Muscle layer of duodenum (tissue), 2 donors: ENCODE results near the gene LMX1B.
"Not testable (repeated sequence)": the region's sequence is repeated elsewhere in the genome, so short reads cannot be mapped to it uniquely, and the experiment has no call there.

Source experiments
- H3K27ac ChIP-seq: one replicate; pipeline ENCODE4 v1.7.0; 2013; ENCODE audit warnings: mild to moderate bottlenecking, low read length
- H3K27me3 ChIP-seq: one replicate; pipeline ENCODE4 v1.7.0; 2013; ENCODE audit warnings: low read depth, mild to moderate bottlenecking, control low read depth, low read length
- H3K36me3 ChIP-seq, 2 donors: one replicate each; pipeline ENCODE4 v1.7.0; 2013; ENCODE audit warnings: low read length in 2 of 2, control low read depth in 1 of 2, mild to moderate bottlenecking in 1 of 2; ENCODE audit not compliant: insufficient read depth in 2 of 2, control insufficient read depth in 1 of 2
- H3K4me1 ChIP-seq, 2 donors: one replicate each; pipeline ENCODE4 v1.7.0; 2013; ENCODE audit warnings: low read length in 2 of 2, mild to moderate bottlenecking in 2 of 2, control low read depth in 1 of 2, moderate library complexity in 1 of 2; ENCODE audit not compliant: insufficient read depth in 2 of 2, control insufficient read depth in 1 of 2
- H3K4me3 ChIP-seq, 2 donors: one replicate each; pipeline ENCODE4 v1.7.0; 2013; ENCODE audit warnings: low read length in 2 of 2, low read depth in 1 of 2, mild to moderate bottlenecking in 1 of 2
- H3K9me3 ChIP-seq, 2 donors: one replicate each; pipeline ENCODE4 v1.7.0; 2013; ENCODE audit warnings: low read length in 2 of 2, control low read depth in 1 of 2, mild to moderate bottlenecking in 1 of 2; ENCODE audit not compliant: control insufficient read depth in 1 of 2
- donor health status: healthy.

The LMX1B gene

GRCh38 chr9:126650404-126651341 is 36.9 kb downstream of the LMX1B start:
- Histone ChIP-seq H3K4me3 (no peak overlapping the region), H3K9me3 (no peaks in the 10 kb centered on the region), H3K36me3 (no peaks in the 10 kb centered on the region), H3K4me1 (peaks cover 0 to 5% of the 10 kb centered on the region in 2 donors), H3K27ac (no peak overlapping the region), H3K27me3 (peaks cover 31% of the 10 kb centered on the region)

- Histone ChIP-seq H3K27ac (no peak overlapping the region), H3K27me3 (peaks cover 34% of the 10 kb centered on the region), H3K36me3 (no peaks in the 10 kb centered on the region), H3K9me3 (no peaks in the 10 kb centered on the region), H3K4me1 (peaks cover 0 to 5% of the 10 kb centered on the region in 2 donors), H3K4me3 (no peak overlapping the region)
Measured at GRCh38 chr9:126652140-126652582, 38.4 kb downstream of the LMX1B start.

GRCh38 chr9:126654124-126654523 is 40.4 kb downstream of the LMX1B start:
- peaks cover 30% of the 10 kb centered on the region for H3K27me3 ChIP-seq
- H3K36me3 ChIP-seq = no peaks in the 10 kb centered on the region
- no peaks in the 10 kb centered on the region for H3K4me1 ChIP-seq
- H3K9me3 ChIP-seq = no peaks in the 10 kb centered on the region
- no peak overlapping the region for H3K4me3 ChIP-seq
- H3K27ac ChIP-seq = no peak overlapping the region

DNA sequence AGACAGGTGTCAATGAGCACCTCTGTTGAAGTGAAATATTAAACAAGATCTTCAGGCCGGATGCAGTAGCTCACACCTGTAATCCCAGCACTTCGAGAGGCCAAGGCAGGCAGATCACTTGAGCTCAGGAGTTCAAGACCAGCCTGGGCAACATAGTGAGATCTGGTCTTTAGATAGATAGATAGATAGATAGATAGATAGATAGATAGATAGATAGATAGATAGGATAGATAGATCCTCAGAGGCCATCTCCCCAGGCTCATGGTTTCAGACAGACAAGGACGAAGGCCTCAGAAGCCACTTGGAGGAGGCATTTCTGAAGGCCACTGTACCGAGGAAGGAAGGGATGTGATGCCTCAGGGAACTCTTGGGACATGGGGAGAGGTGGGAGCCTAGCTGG is 42.5 kb downstream of the LMX1B start:
- H3K9me3 ChIP-seq, H3K4me1 ChIP-seq, H3K36me3 ChIP-seq, H3K27ac ChIP-seq, H3K4me3 ChIP-seq: not testable (repeated sequence)
- peaks cover 17% of the 10 kb centered on the region for H3K27me3 ChIP-seq

DNA sequence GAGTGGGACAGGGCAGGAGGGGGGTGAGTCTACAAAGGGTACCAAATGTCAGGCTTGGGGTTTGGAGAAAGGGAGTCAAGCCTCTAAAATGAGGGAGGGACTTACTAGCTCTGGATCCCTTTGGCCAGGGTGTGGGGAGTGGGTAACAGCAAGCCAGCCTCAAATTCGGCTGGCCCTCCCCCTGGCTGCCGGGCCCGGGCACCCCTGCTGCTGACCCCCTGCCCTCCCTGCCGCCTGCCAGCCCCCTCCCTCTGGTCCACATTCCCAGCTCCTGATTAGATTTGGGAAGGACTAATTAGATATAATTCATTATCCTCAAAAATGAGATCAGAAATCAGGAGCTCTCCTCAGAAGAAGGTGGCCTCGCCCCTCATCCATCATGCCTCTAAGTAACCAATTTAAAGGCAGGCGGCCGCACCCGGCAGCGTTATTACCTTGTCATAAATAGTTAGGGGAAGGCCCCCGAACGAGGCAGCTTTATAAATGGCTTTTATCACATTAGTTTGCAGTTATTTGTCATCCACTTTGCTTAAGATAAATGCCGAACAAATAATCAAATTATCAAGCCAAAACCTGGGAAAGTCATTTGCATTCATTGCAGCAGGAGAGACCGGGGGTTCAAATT is 44.6 kb downstream of the LMX1B start:
- no peaks in the 10 kb centered on the region for H3K4me1 ChIP-seq
- no peak overlapping the region for H3K4me3 ChIP-seq
- peaks cover 8% of the 10 kb centered on the region for H3K27me3 ChIP-seq
- no peaks in the 10 kb centered on the region for H3K36me3 ChIP-seq
- no peak overlapping the region for H3K27ac ChIP-seq
- no peaks in the 10 kb centered on the region for H3K9me3 ChIP-seq

GRCh38 chr9:126658956-126659555 is 45.3 kb downstream of the LMX1B start:
- Histone ChIP-seq H3K27me3 (peaks cover 8% of the 10 kb centered on the region), H3K36me3 (no peaks in the 10 kb centered on the region), H3K4me3 (no peak overlapping the region), H3K27ac (no peak overlapping the region), H3K4me1 (peaks cover 0 to 5% of the 10 kb centered on the region in 2 donors), H3K9me3 (no peaks in the 10 kb centered on the region)

DNA sequence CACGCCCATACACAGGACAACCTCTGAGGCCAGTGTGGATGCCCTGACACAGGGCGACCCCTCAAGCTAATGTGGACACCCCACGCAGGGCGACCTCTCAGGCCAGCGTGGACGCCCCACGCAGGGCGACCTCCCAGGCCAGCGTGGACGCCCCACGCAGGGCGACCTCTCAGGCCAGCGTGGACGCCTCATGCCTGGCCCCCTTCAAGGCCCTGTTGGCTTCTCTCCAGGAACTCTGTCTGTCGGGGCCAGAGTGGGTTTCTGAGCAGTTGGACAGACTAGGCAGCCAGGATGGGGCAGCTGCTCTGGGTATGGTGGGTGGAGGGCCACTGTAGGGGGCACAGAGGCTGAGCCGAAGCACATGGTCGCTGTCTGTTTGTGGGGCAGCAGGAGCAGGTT is 47.4 kb downstream of the LMX1B start:
- no peak overlapping the region for H3K4me3 ChIP-seq
- peaks cover 7% of the 10 kb centered on the region for H3K27me3 ChIP-seq
- H3K9me3 ChIP-seq = no peaks in the 10 kb centered on the region

GRCh38 chr9:126661521-126662251 is 48.0 kb downstream of the LMX1B start:
- peaks cover 0 to 13% of the 10 kb centered on the region in 2 donors for H3K4me1 ChIP-seq
- peaks cover 4% of the 10 kb centered on the region for H3K27me3 ChIP-seq
- no peak overlapping the region for H3K4me3 ChIP-seq
- H3K36me3 ChIP-seq = no peaks in the 10 kb centered on the region
- H3K27ac ChIP-seq = no peak overlapping the region
- H3K9me3 ChIP-seq = no peaks in the 10 kb centered on the region

More for the DNA sequence above, 47.4 kb downstream of the LMX1B start:
- no peaks in the 10 kb centered on the region for H3K36me3 ChIP-seq
- peaks cover 0 to 13% of the 10 kb centered on the region in 2 donors for H3K4me1 ChIP-seq
- no peak overlapping the region for H3K27ac ChIP-seq

DNA sequence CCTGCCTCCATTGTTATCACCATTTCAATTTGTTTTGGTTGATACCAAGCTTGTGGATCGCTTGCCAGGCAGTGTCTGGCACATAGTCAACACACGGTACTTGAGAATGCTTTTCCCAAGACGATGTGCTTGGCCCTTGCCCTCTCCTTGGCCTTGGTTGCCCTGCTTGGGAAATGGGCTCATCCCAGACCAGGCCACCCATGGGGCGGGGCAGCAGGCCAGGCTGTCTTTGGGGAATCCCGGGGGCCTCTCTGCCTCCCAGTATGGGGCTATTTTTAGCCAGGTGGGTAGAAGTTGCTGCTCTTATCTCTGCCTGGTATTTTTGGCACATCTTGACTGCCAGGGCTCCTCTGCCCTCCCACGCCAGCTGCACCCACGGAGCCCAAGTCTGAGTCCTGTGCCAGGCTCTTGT is 49.9 kb downstream of the LMX1B start:
- H3K27me3 ChIP-seq = peaks cover 11% of the 10 kb centered on the region
- H3K4me3 ChIP-seq = no peak overlapping the region
- no peaks in the 10 kb centered on the region for H3K9me3 ChIP-seq
- no peaks in the 10 kb centered on the region for H3K36me3 ChIP-seq
- peaks cover 0 to 13% of the 10 kb centered on the region in 2 donors for H3K4me1 ChIP-seq
- no peak overlapping the region for H3K27ac ChIP-seq

DNA sequence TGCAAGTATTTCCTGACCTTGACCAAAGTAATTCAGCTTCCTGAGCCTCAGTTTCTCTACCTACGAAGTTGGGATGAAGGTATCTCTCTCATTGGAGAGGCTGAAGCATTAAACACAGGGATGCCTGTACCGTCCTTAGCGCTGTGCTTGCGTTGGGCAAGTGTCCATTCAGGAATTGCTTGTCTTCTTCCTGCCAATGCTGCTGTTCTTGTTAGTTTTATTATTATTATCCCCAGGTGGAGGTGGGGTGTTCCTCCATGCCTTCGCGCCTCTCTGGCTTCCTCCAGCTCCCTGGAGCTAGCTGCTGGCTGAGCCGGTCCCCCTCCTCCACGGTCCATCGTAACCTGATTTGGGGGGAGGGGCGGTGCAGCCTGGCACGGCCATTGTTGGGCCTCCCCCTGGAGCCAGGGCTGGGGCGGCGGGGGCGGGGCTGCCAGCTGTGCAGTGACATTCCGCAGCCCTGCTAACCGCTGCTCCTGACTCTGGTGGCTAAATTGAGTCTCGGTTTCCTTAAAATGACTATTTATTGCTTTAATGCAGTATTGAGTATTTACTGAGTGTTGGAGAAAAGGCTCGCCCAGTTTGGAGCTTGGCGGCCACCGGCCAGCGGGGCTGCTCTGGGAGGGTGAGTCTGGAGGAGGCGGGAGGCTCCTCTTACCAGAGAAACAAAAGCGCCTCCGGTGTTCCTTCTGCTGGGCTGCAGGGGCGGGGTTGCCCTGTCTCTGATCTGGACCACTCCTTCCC is 51.3 kb downstream of the LMX1B start:
- H3K4me3 ChIP-seq = peak overlapping the region in 1 of 2 donors; percentile 35
- peaks cover 11% of the 10 kb centered on the region for H3K27me3 ChIP-seq
- H3K27ac ChIP-seq = no peak overlapping the region

More for the DNA sequence above, 51.3 kb downstream of the LMX1B start:
- peaks cover 0 to 13% of the 10 kb centered on the region in 2 donors for H3K4me1 ChIP-seq
- H3K36me3 ChIP-seq = no peaks in the 10 kb centered on the region
- no peaks in the 10 kb centered on the region for H3K9me3 ChIP-seq
